OCI-LY1 (cell line): ENCODE results near the gene MYO10.

ENCODE experiments used
- H2AFZ ChIP-seq: fragments of 200-600 bp; sonication (generic), shearing (Covaris generic); 2 replicates; pipeline ENCODE4 v1.6.0; 2014; ENCODE audit warnings: antibody characterized with exemption, mild to moderate bottlenecking, low read length
- H3F3A ChIP-seq: fragments of 200-600 bp; sonication (generic), shearing (Covaris generic); 2 replicates; pipeline ENCODE4 v1.6.0; 2014; ENCODE audit warnings: mild to moderate bottlenecking, antibody characterized with exemption, low read length, moderate library complexity; ENCODE audit not compliant: insufficient read depth
- H3K27ac ChIP-seq: fragments of 200-600 bp; sonication (generic); 2 replicates; pipeline ENCODE4 v1.5.1; 2014; ENCODE audit warnings: low read length, mixed run types, mild to moderate bottlenecking, low read depth; ENCODE audit not compliant: poor library complexity, severe bottlenecking
- H3K27me3 ChIP-seq: fragments of 200-600 bp; sonication (generic); 2 replicates; pipeline ENCODE4 v1.6.0; 2014; ENCODE audit warnings: antibody characterized with exemption, mild to moderate bottlenecking, low read length, moderate library complexity; ENCODE audit not compliant: insufficient read depth
- H3K36me3 ChIP-seq: fragments of 200-600 bp; sonication (generic); 2 replicates; pipeline ENCODE4 v1.6.1; 2014; ENCODE audit warnings: mild to moderate bottlenecking, antibody characterized with exemption, low read length, moderate library complexity, mixed read lengths; ENCODE audit not compliant: insufficient read depth
- H3K4me1 ChIP-seq: fragments of 200-600 bp; sonication (generic); 2 replicates; pipeline ENCODE4 v1.5.1; 2014; ENCODE audit warnings: mild to moderate bottlenecking, low read length, moderate library complexity; ENCODE audit not compliant: insufficient read depth, severe bottlenecking
- H3K4me2 ChIP-seq: fragments of 200-600 bp; sonication (generic), shearing (Covaris generic); 2 replicates; pipeline ENCODE4 v1.6.1; 2014; ENCODE audit warnings: low read length
- H3K4me3 ChIP-seq: fragments of 200-600 bp; sonication (generic); 2 replicates; pipeline ENCODE4 v1.5.1; 2014; ENCODE audit warnings: low read length, low read depth, mild to moderate bottlenecking, mixed read lengths; ENCODE audit not compliant: poor library complexity, severe bottlenecking
- H3K79me2 ChIP-seq: fragments of 200-600 bp; shearing (Covaris generic); 2 replicates; pipeline ENCODE4 v1.6.1; 2016; ENCODE audit warnings: mixed run types, low read length, mixed read lengths; ENCODE audit not compliant: insufficient read depth
- H3K9ac ChIP-seq: fragments of 200-600 bp; sonication (generic), shearing (Covaris generic); 2 replicates; pipeline ENCODE4 v1.6.1; 2014; ENCODE audit warnings: mild to moderate bottlenecking, low read length, mixed read lengths
- H3K9me2 ChIP-seq: fragments of 200-600 bp; sonication (generic), shearing (Covaris generic); 2 replicates; pipeline ENCODE4 v1.6.1; 2014; ENCODE audit warnings: low read depth, mild to moderate bottlenecking, low read length, mixed read lengths
- H3K9me3 ChIP-seq: fragments of 200-600 bp; shearing (Covaris generic); 2 replicates; pipeline ENCODE4 v1.6.1; 2014; ENCODE audit warnings: low read length, mixed read lengths
- H4K20me1 ChIP-seq: fragments of 200-600 bp; sonication (generic), shearing (Covaris generic); 2 replicates; pipeline ENCODE4 v1.6.0; 2016; ENCODE audit warnings: mild to moderate bottlenecking, low read length; ENCODE audit not compliant: insufficient read depth
- CTCF ChIP-seq: fragments of 200-600 bp; sonication (generic), shearing (Covaris generic); IDR thresholded peaks from 2 replicates; pipeline ENCODE4 v1.5.1; 2017; ENCODE audit warnings: mild to moderate bottlenecking, antibody characterized with exemption, low read length, moderate library complexity, mixed read lengths
- EZH2 ChIP-seq: fragments of 200-600 bp; sonication (generic), shearing (Covaris generic); IDR thresholded peaks from 2 replicates; pipeline ENCODE4 v1.8.0; 2017; ENCODE audit warnings: borderline replicate concordance, mixed run types, mild to moderate bottlenecking, antibody characterized with exemption, low read length, moderate library complexity, mixed read lengths

MYO10 gene

GRCh38 chr5:16902846-16903245 is 33.2 kb downstream of the MYO10 start:
- Histone ChIP-seq H3K36me3 (no peaks in the 10 kb centered on the region), H3K9me2 (no peaks in the 10 kb centered on the region), H3K79me2 (no peaks in the 10 kb centered on the region), H3F3A (no peaks in the 10 kb centered on the region), H3K27ac (no peak overlapping the region), H3K4me1 (no peaks in the 10 kb centered on the region), H3K4me3 (no peak overlapping the region), H3K9me3 (no peaks in the 10 kb centered on the region), H2AFZ (no peak overlapping the region), H3K9ac (no peak overlapping the region), H4K20me1 (no peaks in the 10 kb centered on the region), H3K27me3 (no peaks in the 10 kb centered on the region), H3K4me2 (no peak overlapping the region)
- TF ChIP-seq CTCF (no peak), EZH2 (no peak)

GRCh38 chr5:16901021-16901644 is 35.0 kb downstream of the MYO10 start:
- no peak overlapping the region for H3K27ac ChIP-seq
- no peaks in the 10 kb centered on the region for H3K79me2 ChIP-seq
- no peaks in the 10 kb centered on the region for H3K36me3 ChIP-seq
- no peak overlapping the region for H3K9ac ChIP-seq
- TF ChIP-seq CTCF (no peak), EZH2 (no peak)
- no peaks in the 10 kb centered on the region for H4K20me1 ChIP-seq
- H3K9me3 ChIP-seq: no peaks in the 10 kb centered on the region
- no peaks in the 10 kb centered on the region for H3K4me1 ChIP-seq
- no peaks in the 10 kb centered on the region for H3F3A ChIP-seq
- H3K4me2 ChIP-seq: no peak overlapping the region
- H3K9me2 ChIP-seq: no peaks in the 10 kb centered on the region
- no peaks in the 10 kb centered on the region for H3K27me3 ChIP-seq
- H2AFZ ChIP-seq: no peak overlapping the region
- H3K4me3 ChIP-seq: no peak overlapping the region

GRCh38 chr5:16899171-16899570 is 36.9 kb downstream of the MYO10 start:
- H3K4me1 ChIP-seq: no peaks in the 10 kb centered on the region
- H4K20me1 ChIP-seq: no peaks in the 10 kb centered on the region
- H3F3A ChIP-seq: no peaks in the 10 kb centered on the region
- H3K4me2 ChIP-seq: no peak overlapping the region
- no peak overlapping the region for H3K27ac ChIP-seq
- H3K79me2 ChIP-seq: no peaks in the 10 kb centered on the region
- no peaks in the 10 kb centered on the region for H3K27me3 ChIP-seq
- no peaks in the 10 kb centered on the region for H3K36me3 ChIP-seq
- H3K4me3 ChIP-seq: no peak overlapping the region
- no peak overlapping the region for H3K9ac ChIP-seq
- H3K9me2 ChIP-seq: no peaks in the 10 kb centered on the region
- H3K9me3 ChIP-seq: no peaks in the 10 kb centered on the region
- no peak for TF ChIP-seq EZH2
- H2AFZ ChIP-seq: no peak overlapping the region

- Histone ChIP-seq H3K4me1 (no peaks in the 10 kb centered on the region), H3K27ac (no peak overlapping the region), H3K36me3 (no peaks in the 10 kb centered on the region), H3K9ac (no peak overlapping the region), H3K4me2 (no peak overlapping the region), H4K20me1 (no peaks in the 10 kb centered on the region), H3K27me3 (no peaks in the 10 kb centered on the region), H3K9me2 (no peaks in the 10 kb centered on the region), H3K9me3 (no peaks in the 10 kb centered on the region), H2AFZ (no peak overlapping the region), H3K4me3 (no peak overlapping the region), H3K79me2 (no peaks in the 10 kb centered on the region), H3F3A (no peaks in the 10 kb centered on the region)
- TF ChIP-seq CTCF (no peak), EZH2 (no peak)
Measured at GRCh38 chr5:16897800-16898199, 38.3 kb downstream of the MYO10 start.
